Eye (tissue), 1 donor: ENCODE data around the gene LDB2.

Source experiments
- DNase-seq: peaks from one replicate; pipeline ENCODE4 v3.0.0-alpha.2; 2015

The LDB2 gene

DNA sequence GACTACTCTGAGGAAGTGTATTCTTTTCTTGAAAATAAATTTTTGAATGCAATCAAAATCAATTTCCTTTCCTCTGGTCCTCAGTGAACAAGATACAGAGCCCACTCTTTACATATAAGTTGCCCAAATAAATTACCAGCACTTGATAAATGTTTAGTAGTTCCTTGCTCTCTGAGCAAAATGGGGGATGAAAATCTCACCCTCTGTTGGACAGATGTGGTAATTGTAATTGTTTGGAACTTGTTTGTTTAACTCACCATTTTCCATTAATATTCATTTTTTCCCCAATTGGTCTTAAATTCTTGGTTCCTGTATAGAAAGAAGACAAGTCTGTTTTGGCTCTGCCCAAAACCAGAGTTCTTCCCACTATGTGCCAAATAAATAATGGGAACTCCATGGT lies 146.3 kb downstream of the LDB2 start:
- DNase-seq = no peak

DNA sequence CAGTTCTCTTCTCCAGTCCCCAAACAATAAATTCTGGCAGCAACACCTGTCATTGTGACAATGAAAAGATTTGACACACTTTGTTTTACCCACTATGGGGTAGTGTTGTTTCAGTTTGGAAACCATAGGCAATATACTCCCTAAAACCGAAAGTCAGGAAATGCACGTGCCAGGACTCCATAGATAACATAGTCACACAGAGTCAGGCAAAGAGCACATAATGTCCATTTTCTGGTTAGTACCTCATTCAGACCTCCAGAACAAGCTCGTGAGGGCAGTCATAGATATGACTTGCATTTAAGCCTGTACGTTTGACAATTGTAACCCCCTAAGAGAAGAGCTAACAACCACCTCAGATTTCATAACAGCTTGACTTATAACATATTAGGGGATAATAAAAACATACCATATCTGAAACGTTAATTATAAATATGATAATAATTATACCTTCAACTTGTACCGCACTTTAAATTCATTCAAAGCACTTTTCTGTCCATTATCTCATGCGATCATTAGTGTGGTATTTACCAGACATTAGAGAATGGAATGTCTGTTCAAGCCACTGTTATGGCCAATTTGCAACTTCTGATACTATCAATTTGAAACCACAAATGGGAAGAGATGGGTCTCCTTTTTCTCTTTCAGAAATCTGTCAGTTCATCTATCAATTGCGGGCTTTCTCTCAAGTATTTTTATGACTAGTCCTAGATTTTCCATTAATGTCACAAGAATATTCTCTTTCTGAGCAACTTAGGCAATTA lies 147.4 kb downstream of the LDB2 start:
- no peak for DNase-seq

DNA sequence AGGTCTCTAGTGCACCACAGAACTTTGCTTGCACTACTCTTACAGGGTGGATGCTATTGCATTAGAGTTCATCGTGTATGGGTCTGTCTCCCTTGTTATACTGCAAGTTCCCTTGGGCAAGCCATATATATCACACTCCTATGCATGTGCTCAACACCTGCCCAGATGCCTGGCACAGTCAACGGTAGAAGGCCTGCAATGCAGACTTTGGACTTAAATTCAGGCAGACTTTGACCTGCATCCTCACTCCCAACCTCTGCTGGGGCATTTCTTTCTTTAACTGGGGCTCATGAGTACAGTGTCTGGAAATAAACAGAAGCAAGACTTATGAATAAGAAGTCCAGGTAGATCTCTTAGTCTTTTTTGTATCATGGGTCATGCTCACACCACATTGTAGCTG lies 148.2 kb downstream of the LDB2 start:
- DNase-seq = no peak

GRCh38 chr4:16745887-16746286 lies 152.6 kb downstream of the LDB2 start:
- no peak for DNase-seq

DNA sequence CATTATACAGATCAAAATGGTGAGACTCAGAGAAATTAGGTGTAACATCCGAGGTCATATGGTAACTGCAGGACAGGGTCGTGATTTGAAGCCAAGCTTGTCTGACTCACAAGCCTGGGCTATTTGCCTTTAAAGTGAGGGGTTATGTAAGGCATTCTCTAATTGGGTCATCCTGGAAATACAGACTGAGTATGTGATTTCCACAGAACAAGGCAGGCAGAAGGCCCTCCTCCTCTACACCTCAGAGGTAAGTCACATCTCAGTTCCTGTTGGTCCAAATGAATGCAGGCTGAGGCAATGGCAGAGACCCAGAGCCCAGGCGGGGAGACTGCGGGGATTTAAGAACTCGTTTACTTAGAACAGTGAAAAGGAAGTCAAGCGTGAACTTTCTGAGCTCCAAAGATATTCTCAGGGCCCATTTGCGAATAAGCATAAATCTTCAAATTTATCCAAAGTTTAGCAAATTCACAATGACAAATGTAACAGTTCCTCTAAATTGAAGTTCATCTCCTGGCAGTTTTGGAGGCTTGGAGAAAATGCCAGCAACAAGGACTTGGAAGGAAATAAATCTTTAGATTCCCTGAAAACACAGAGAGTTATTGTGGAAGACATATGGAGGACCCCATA lies 153.3 kb downstream of the LDB2 start:
- no peak for DNase-seq

- DNase-seq = peak; percentile 31
Observed at GRCh38 chr4:16741287-16741686, 157.2 kb downstream of the LDB2 start.

DNA sequence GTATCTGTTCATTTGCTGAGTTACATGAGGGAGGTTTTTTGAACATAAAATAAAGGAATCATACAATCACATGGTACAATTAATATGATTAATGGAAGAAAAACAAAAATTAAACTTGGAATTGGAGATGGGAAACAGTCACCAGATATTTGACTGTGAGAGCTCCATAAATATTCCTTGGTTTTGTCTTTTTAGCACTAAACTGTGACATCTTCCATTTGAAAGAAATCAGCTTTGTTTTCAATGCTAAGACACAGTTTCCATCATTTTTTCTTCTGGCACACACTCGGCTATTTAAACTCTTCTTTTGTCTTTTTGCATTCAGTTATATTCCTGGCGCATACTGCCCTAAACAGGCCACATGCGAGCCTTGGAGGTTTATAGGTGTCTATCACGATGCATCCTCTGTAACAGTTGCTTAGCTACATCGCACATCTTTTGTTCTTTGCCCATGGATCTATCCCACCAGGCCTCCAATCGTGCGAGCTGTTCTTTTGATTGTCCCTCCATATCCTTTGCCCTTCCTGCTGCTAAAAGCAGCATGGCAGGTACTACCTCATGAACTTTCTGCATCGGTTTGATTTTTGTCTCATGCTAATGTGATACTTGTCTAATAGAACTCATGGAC lies 158.3 kb downstream of the LDB2 start:
- no peak for DNase-seq

DNA sequence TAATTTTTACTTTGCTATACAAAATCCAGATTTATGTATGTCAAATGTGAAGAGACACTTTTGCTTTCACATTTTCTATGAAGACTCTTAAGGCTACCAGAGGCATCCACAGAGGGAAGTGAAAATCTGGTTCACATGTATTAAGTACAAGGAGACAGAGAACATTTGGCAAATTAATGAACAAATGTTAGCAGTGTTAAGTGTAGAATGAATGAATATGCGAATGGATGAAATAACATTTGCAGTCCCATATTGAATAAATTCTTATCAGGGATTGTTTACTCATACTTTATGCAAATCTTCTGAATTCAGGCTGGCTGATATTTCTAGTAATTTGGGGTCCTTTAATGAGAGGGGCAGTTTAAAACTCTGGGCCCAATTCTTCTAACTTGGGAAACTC lies 159.9 kb downstream of the LDB2 start:
- no peak for DNase-seq

DNA sequence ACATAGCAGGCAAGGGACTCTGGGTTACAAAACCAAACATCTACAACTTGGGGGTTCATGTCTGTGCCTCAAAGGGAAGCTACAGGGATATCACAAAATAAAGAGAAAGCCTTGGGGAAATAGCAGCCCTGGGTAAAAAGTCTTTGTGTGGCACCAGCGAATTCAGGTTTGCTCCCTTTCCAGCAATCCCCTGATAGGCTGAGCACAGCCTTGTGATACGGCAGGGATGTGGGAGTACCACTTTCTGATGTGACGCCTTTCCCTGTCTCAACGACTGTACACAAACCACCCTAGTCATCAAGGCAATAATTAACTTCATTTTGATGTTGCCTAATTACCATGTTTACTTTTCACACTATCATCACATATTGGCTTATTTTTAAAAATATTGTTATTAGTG lies 164.9 kb downstream of the LDB2 start:
- no peak for DNase-seq

DNA sequence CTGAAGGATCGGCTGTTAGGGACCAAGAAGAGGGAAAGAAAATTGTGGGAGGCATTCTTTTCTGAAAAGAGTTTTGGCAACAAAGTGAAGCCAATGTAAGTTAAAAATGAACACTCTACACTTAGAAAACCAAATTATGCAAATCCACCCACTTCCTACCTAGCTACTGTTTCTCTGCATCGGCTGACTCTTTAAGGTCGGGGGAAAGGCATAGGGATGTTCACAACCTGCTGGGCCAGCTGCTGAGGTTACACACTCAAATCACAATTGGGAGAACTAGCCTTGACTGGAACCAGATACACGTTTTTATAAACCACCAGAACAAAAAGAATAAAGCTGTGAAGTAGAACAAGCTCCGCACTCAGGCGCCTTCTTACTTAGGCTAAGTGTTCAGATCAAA lies 165.7 kb downstream of the LDB2 start:
- DNase-seq = no peak

- no peak for DNase-seq
Observed at GRCh38 chr4:16731776-16732380, 166.6 kb downstream of the LDB2 start.

- DNase-seq = no peak
Observed at GRCh38 chr4:16730522-16731205, 167.8 kb downstream of the LDB2 start.

- peak; percentile 44 for DNase-seq
Observed at GRCh38 chr4:16729336-16729735, 169.1 kb downstream of the LDB2 start.

DNA sequence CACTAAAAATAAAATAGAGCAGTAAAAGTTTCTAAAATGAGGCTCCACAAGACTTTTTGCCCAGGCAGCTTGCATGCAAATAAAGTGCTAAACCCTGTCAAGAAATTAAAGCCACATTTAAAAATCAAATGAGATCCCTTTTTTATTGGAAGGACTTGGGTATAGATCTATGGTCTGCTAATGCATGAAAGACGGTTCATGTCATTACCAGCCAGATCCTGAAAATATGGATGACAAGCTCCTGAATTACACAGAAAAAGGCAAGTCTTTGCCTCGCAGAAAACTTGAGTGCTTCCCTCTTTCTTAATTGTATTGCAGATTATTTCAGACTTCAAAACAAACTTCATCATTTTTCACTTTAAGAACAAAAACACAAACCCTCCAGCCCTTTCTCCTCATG lies 169.6 kb downstream of the LDB2 start:
- DNase-seq = no peak

- DNase-seq = no peak
Observed at GRCh38 chr4:16728111-16728510, 170.3 kb downstream of the LDB2 start.

- DNase-seq = no peak
Observed at GRCh38 chr4:16727218-16727617, 171.2 kb downstream of the LDB2 start.

- no peak for DNase-seq
Observed at GRCh38 chr4:16726368-16727050, 171.9 kb downstream of the LDB2 start.

GRCh38 chr4:16725252-16725651 lies 173.2 kb downstream of the LDB2 start:
- DNase-seq = no peak

DNA sequence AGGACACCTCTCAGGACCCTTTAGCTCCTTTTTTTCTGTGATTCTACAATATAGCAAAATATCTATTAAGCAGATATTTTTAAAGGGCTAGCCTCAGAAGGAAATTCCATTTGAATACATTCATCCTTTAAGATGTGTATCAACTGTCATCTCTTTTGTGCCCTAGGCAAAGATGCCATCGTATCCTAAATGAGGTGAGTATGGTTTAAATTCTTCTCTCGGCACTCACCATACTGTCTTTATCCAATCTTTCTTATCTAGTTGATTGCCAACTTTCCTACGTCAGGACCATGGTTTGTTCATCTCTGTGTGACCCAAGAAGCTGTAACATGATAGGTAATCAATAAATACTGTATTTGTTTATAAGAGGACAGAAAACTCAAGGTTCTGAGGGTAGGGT lies 176.0 kb downstream of the LDB2 start:
- no peak for DNase-seq

GRCh38 chr4:16721613-16722291 lies 176.7 kb downstream of the LDB2 start:
- no peak for DNase-seq

- no peak for DNase-seq
Observed at GRCh38 chr4:16720761-16721160, 177.7 kb downstream of the LDB2 start.
